A549 (cell line): ENCODE data around the gene DST. TPM values are rescaled to one million over a fixed set of nuclear protein-coding genes. Genes with fewer than 3 reads are reported as not detected.

Experiments used
- ATAC-seq, 2 experiments: fragments of 200-7000 bp in 1 of 2; fragments of >200 bp in 1 of 2; cut with Nextera tagmentation in 1 of 2; cut with Tn5 transposase in 1 of 2; 3 replicates each; pipeline versions ENCODE4 v1.8.0 to v1.9.1; 2018 to 2020; ENCODE audit warnings: mild to moderate bottlenecking in 1 of 2, moderate library complexity in 1 of 2
- CTCF ChIA-PET: fragments of 300-600 bp; sonication (Branson Sonifier 250); formaldehyde crosslinking; extraction: SDS; loops from one replicate; lab custom pipeline; 2021; ENCODE audit warnings: antibody characterized with exemption, inconsistent platforms; lab: Yijun Ruan, JAX
- POLR2A ChIA-PET: fragments of 350-600 bp; formaldehyde crosslinking; extraction: SDS; loops from one replicate; lab custom pipeline; 2021; ENCODE audit warnings: antibody characterized with exemption, inconsistent platforms; lab: Yijun Ruan, JAX
- DNase-seq, 2 experiments: peaks; one replicate each; pipeline versions ENCODE4 v3.0.0 to v3.0.0-alpha.2; 2011 to 2016; ENCODE audit warnings: low read depth in 1 of 2, low spot score in 1 of 2
- FAIRE-seq: peaks from 2 replicates; lab custom pipeline; 2011; peaks lifted over from hg19 to GRCh38; lab: Jason Lieb, UNC
- H3K27ac ChIP-seq, 2 experiments: fragments of >200 bp; sonication (Bioruptor Twin); formaldehyde crosslinking; 3 replicates each; pipeline ENCODE4 v1.5.1; 2016 to 2017
- H3K4me1 ChIP-seq: fragments of >200 bp; sonication (Bioruptor Twin); formaldehyde crosslinking; 3 replicates; pipeline ENCODE4 v1.6.1; 2016
- H3K4me2 ChIP-seq: fragments of >200 bp; sonication (Bioruptor Twin); formaldehyde crosslinking; 3 replicates; pipeline ENCODE4 v1.6.1; 2016
- H3K4me3 ChIP-seq: fragments of >200 bp; sonication (Bioruptor Twin); formaldehyde crosslinking; 3 replicates; pipeline ENCODE4 v1.5.1; 2016
- H3K9me3 ChIP-seq: fragments of >200 bp; sonication (Bioruptor Twin); formaldehyde crosslinking; 3 replicates; pipeline ENCODE4 v1.6.1; 2016
- BHLHE40 ChIP-seq: IDR thresholded peaks from 2 replicates; pipeline ENCODE4 v1.6.1; 2012; ENCODE audit warnings: low read depth, low read length, inconsistent platforms
- CBX2 ChIP-seq: fragments of 200-600 bp; sonication (generic); IDR thresholded peaks from 2 replicates; pipeline ENCODE4 v1.6.1; 2016; ENCODE audit warnings: low read depth, mild to moderate bottlenecking, borderline replicate concordance
- CBX8 ChIP-seq: fragments of 200-600 bp; sonication (generic); IDR thresholded peaks from 2 replicates; pipeline ENCODE4 v1.6.1; 2016
- CHD4 ChIP-seq: fragments of 200-600 bp; sonication (generic); IDR thresholded peaks from 2 replicates; pipeline ENCODE4 v1.6.1; 2016; ENCODE audit warnings: antibody characterized with exemption, mild to moderate bottlenecking, borderline replicate concordance
- CTCF ChIP-seq: fragments of >200 bp; sonication (Bioruptor Twin); formaldehyde crosslinking; IDR thresholded peaks from 3 replicates; pipeline ENCODE4 v1.5.1; 2016
- E2F6 ChIP-seq: IDR thresholded peaks from 2 replicates; pipeline ENCODE4 v1.6.1; 2012; ENCODE audit warnings: low read depth, borderline replicate concordance
- EHMT2 ChIP-seq: fragments of 200-600 bp; sonication (generic); IDR thresholded peaks from 2 replicates; pipeline ENCODE4 v1.6.1; 2016; ENCODE audit warnings: antibody characterized with exemption, low read depth, mild to moderate bottlenecking, moderate library complexity
- ELK1 ChIP-seq: fragments of 150-350 bp; IDR thresholded peaks from 2 replicates; pipeline ENCODE4 v1.6.1; 2014; ENCODE audit warnings: low read depth, mild to moderate bottlenecking, low read length
- EP300 ChIP-seq, 2 experiments: fragments of >200 bp; sonication (Bioruptor Twin); formaldehyde crosslinking; IDR thresholded peaks; 2 replicates in 1 of 2; 3 replicates in 1 of 2; pipeline ENCODE4 v1.6.1; 2016 to 2017
- FOSB ChIP-seq: fragments of 250-450 bp; sonication (Bioruptor Pico); IDR thresholded peaks from 2 replicates; pipeline ENCODE4 v1.5.0; 2020; ENCODE audit warnings: mild to moderate bottlenecking, moderate library complexity
- FOSL2 ChIP-seq, 2 experiments: fragments of 450-650 bp in 1 of 2; fragments of >200 bp in 1 of 2; sonication (Bioruptor Twin) in 1 of 2; formaldehyde crosslinking; IDR thresholded peaks; 2 replicates each; pipeline versions ENCODE4 v1.5.0 to v1.6.1; 2016 to 2020; ENCODE audit warnings: mild to moderate bottlenecking in 1 of 2, moderate library complexity in 1 of 2
- FOXS1 ChIP-seq: fragments of 250-450 bp; sonication (Bioruptor Pico); IDR thresholded peaks from 2 replicates; pipeline ENCODE4 v1.5.0; 2020; ENCODE audit warnings: mild to moderate bottlenecking, moderate library complexity
- HEYL ChIP-seq: fragments of 250-450 bp; sonication (Bioruptor Pico); IDR thresholded peaks from 2 replicates; pipeline ENCODE4 v1.8.0; 2021; ENCODE audit warnings: mild to moderate bottlenecking, moderate library complexity
- HOXA7 ChIP-seq: fragments of 250-450 bp; sonication (Bioruptor Pico); IDR thresholded peaks from 2 replicates; pipeline ENCODE4 v1.5.0; 2020; ENCODE audit warnings: mild to moderate bottlenecking, moderate library complexity
- HOXB13 ChIP-seq: fragments of 250-450 bp; sonication (Bioruptor Pico); IDR thresholded peaks from 2 replicates; pipeline ENCODE4 v1.5.0; 2020; ENCODE audit warnings: low read depth, mild to moderate bottlenecking, moderate library complexity
- KDM5A ChIP-seq: fragments of 200-600 bp; sonication (generic); IDR thresholded peaks from 2 replicates; pipeline ENCODE4 v1.6.1; 2016; ENCODE audit warnings: antibody characterized with exemption, mild to moderate bottlenecking
- MAZ ChIP-seq: fragments of 150-350 bp; IDR thresholded peaks from 2 replicates; pipeline ENCODE4 v1.6.1; 2014; ENCODE audit warnings: antibody characterized with exemption, low read depth, low read length, borderline replicate concordance
- MYC ChIP-seq: IDR thresholded peaks from 2 replicates; pipeline ENCODE4 v1.6.1; 2012; ENCODE audit warnings: mild to moderate bottlenecking, inconsistent platforms, low read length, improper control_type of control experiment, borderline replicate concordance
- NFE2L2 ChIP-seq: fragments of 150-350 bp; conservative IDR thresholded peaks from 2 replicates; pipeline ENCODE4 v1.6.1; 2014; ENCODE audit warnings: low read length
- NPAS2 ChIP-seq: fragments of 250-450 bp; sonication (Bioruptor Pico); IDR thresholded peaks from 2 replicates; pipeline ENCODE4 v1.8.0; 2022; ENCODE audit warnings: mild to moderate bottlenecking, moderate library complexity, borderline replicate concordance
- NR3C1 ChIP-seq: fragments of >200 bp; sonication (Bioruptor Twin); formaldehyde crosslinking; IDR thresholded peaks from 3 replicates; pipeline ENCODE4 v1.6.1; 2017
- POLR2A ChIP-seq: IDR thresholded peaks from 2 replicates; pipeline ENCODE4 v1.6.1; 2012; ENCODE audit warnings: mild to moderate bottlenecking, low read length
- POLR2AphosphoS2 ChIP-seq: conservative IDR thresholded peaks from 2 replicates; pipeline ENCODE4 v1.6.1; 2012; ENCODE audit warnings: low read length, improper control_type of control experiment, inconsistent platforms
- RAD21 ChIP-seq, 2 experiments: fragments of >200 bp in 1 of 2; sonication (Bioruptor Twin) in 1 of 2; formaldehyde crosslinking in 1 of 2; IDR thresholded peaks in 1 of 2; conservative IDR thresholded peaks in 1 of 2; 2 replicates in 1 of 2; 3 replicates in 1 of 2; pipeline ENCODE4 v1.6.1; 2012 to 2018; ENCODE audit warnings: inconsistent platforms in 1 of 2
- RNF2 ChIP-seq: fragments of 200-600 bp; sonication (generic); IDR thresholded peaks from 2 replicates; pipeline ENCODE4 v1.6.1; 2016; ENCODE audit warnings: low read depth, mild to moderate bottlenecking, antibody characterized with exemption, moderate library complexity, borderline replicate concordance
- SMC3 ChIP-seq: fragments of >200 bp; sonication (Bioruptor Twin); formaldehyde crosslinking; IDR thresholded peaks from 3 replicates; pipeline ENCODE4 v1.6.1; 2018; ENCODE audit warnings: inconsistent platforms
- SREBF2 ChIP-seq: fragments of 450-650 bp; IDR thresholded peaks from 2 replicates; pipeline ENCODE4 v1.6.1; 2014; ENCODE audit warnings: mild to moderate bottlenecking, moderate library complexity
- TP53 ChIP-seq: fragments of 250-450 bp; sonication (Bioruptor Pico); IDR thresholded peaks from 2 replicates; pipeline ENCODE4 v1.5.0; 2021; ENCODE audit warnings: mild to moderate bottlenecking, moderate library complexity
- ZC3H11A ChIP-seq: fragments of 450-650 bp; IDR thresholded peaks from 2 replicates; pipeline ENCODE4 v1.6.1; 2014; ENCODE audit warnings: antibody characterized with exemption, mild to moderate bottlenecking
- ZFP36 ChIP-seq: fragments of 450-650 bp; IDR thresholded peaks from 2 replicates; pipeline ENCODE4 v1.6.1; 2014; ENCODE audit warnings: borderline replicate concordance; ENCODE audit not compliant: partially characterized antibody
- WGBS: methylation state at CpG from one replicate; pipeline ENCODE4 v1.1.6; 2017; ENCODE audit errors: missing lambda C conversion rate; 5-methylcytosine and 5-hydroxymethylcytosine counted together
- polyA plus RNA-seq, 4 experiments: library from polyadenylated mRNA; depleted of rRNA in 3 of 4; stranded (reverse); fragments of >200 nt; fragmentation: RNase III in 1 of 4; extraction: RNeasy Plus Mini Kit Qiagen cat#74134 plus additional on column Dnase treatment in 1 of 4; gene quantifications; 2 replicates in 3 of 4; 3 replicates in 1 of 4; pipeline ENCODE4 v1.2.3, GENCODE V29; 2011 to 2017

The DST gene
- polyA plus RNA-seq, 2 of the 4 experiments (the other 2 are of a cell fraction) = 32.4 to 99.0 TPM

- POLR2A ChIA-PET = no interaction called here
- no peaks in the 10 kb centered on the region for H3K9me3 ChIP-seq
- no peaks in the 10 kb centered on the region for H3K4me1 ChIP-seq
- H3K4me3 ChIP-seq = no peak overlapping the region
- ATAC-seq = peak; percentile 54 to 69; a peak in 5 of 6 replicates
- H3K4me2 ChIP-seq = no peak overlapping the region
- CTCF ChIA-PET = interaction anchor here (0.6 to 4.9 kb wide), 28 partner anchors 8 to 281 kb away, joined by 3 to 25 read pairs (median 4); no protein-coding TSS in a partner anchor
- no peak overlapping the region for H3K27ac ChIP-seq
- DNase-seq = peak; percentile 5 to 8
- no peak for FAIRE-seq
- no peak for TF ChIP-seq EHMT2
- TF ChIP-seq HEYL = no peak
- no peak for TF ChIP-seq NPAS2 (CRISPR knock-in tag)
- TF ChIP-seq CBX8 = no peak
- TF ChIP-seq CTCF = peak; percentile 56
- TF ChIP-seq HOXA7 (CRISPR knock-in tag) = no peak
- TF ChIP-seq ZC3H11A = peak; percentile 26; the same call in 1 of the 2 replicates
- TF ChIP-seq HOXB13 (CRISPR knock-in tag) = no peak
- no peak for TF ChIP-seq FOSL2 (IDR thresholded peaks at IDR 0.05)
- TF ChIP-seq FOSL2 (CRISPR knock-in tag; IDR thresholded peaks at IDR 0.05) = no peak
- TF ChIP-seq MAZ = no peak
- TF ChIP-seq ELK1 = no peak
- no peak for TF ChIP-seq ZFP36
- no peak for TF ChIP-seq CHD4
- TF ChIP-seq FOSB (CRISPR knock-in tag) = no peak
- TF ChIP-seq SREBF2 = no peak
- TF ChIP-seq EP300 (IDR thresholded peaks at IDR 0.05) = no peak
- no peak for TF ChIP-seq KDM5A
- TF ChIP-seq TP53 (CRISPR knock-in tag) = no peak
- no peak for TF ChIP-seq RNF2
- no peak for TF ChIP-seq POLR2AphosphoS2
- no peak for TF ChIP-seq MYC
- no peak for TF ChIP-seq FOXS1 (CRISPR knock-in tag)
- no peak for TF ChIP-seq BHLHE40
- TF ChIP-seq CBX2 = no peak
- peak; percentile 39 for TF ChIP-seq SMC3
- no peak for TF ChIP-seq POLR2A
- TF ChIP-seq RAD21 (conservative IDR thresholded peaks at IDR 0.05 in 1 of 2, IDR thresholded peaks at IDR 0.05 in 1 of 2) = 0 out of 5 replicates have a peak, but pooled peaks of 1 of the 2 experiments have one; percentile 19
- no peak for TF ChIP-seq NFE2L2
- TF ChIP-seq E2F6 = no peak
- no peak for TF ChIP-seq NR3C1
- TF ChIP-seq, all 56 proteins: peak for 4
- 51% methylated on average over 6 of the region's 6 CpGs for WGBS
These were observed 47.1 kb downstream of the DST start for GRCh38 chr6:56595490-56596122.
